Epithelial cell of prostate (primary cell): ENCODE results near the gene USP13.

Source experiments
- DNase-seq: peaks from one replicate; pipeline ENCODE4 v3.0.0-alpha.2; 2011; ENCODE audit warnings: low read depth, low spot score
- H3K27ac ChIP-seq: fragments of 450-650 bp; 2 replicates; pipeline ENCODE4 v1.5.1; 2017; ENCODE audit warnings: mild to moderate bottlenecking

The USP13 gene

GRCh38 chr3:179694731-179695130 lies 41.9 kb downstream of the USP13 start:
- no peak for DNase-seq
- no peak overlapping the region for H3K27ac ChIP-seq

DNA sequence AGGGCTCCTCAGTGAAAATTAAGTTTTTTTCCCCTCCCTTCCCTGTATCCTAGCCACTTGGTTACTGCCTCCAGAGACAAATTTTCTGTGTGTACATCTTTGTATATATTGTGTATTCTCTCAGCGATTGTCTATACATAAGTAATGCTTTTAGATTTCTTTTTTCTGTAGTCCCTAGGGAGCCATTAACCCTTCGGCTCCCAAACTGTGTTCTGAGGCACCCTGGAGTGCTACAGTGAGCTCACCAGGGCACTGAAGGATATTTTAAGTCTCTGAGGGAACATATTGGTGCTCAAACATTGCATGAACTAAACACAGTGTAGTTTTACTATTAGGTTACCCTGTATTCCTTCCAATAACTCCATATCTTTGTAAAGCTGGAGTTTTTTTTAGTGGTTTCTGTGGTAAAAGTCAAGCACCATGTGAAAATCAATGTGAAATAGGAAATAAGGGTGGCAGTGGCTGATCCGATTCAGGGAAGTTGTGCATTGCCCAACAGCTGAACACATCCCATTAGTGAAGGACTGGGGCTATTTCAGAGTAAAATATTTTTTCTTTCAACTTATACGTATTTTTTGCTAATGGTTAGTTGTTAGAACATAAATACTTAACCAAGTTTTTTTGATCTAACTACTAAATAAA lies 43.0 kb downstream of the USP13 start:
- no peak for DNase-seq

DNA sequence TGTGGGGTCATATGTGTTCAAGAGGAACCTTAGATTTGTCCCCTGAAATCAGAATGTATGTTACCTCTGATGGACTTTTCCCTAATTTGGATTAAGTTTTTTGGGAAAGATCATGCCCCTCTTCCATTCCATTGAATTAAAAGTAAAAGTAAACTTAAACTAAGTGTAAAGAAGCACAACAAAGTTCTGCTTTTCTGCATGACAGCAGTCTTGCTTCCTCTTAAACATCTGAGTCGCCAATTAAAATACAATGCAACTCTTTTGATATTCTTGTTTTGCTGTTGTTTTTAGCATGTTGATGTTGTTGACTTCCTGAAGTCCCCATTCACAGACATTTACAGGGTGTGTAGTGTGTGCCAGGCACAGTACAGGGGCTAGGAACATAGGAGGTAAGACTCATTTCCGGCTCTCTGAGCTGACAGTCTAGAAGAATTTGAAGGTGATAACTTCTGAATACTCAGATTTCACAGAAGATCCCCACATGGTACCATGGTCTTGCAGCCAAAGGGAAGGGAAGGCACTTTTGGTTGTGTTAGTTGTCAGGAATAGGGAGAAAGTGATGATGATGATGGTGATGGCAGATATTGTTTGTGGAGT lies 45.0 kb downstream of the USP13 start:
- no peak overlapping the region for H3K27ac ChIP-seq
- no peak for DNase-seq

More for the DNA sequence above, 43.0 kb downstream of the USP13 start:
- no peak overlapping the region for H3K27ac ChIP-seq

GRCh38 chr3:179700716-179701115 lies 47.9 kb downstream of the USP13 start:
- DNase-seq: no peak
- no peak overlapping the region for H3K27ac ChIP-seq

DNA sequence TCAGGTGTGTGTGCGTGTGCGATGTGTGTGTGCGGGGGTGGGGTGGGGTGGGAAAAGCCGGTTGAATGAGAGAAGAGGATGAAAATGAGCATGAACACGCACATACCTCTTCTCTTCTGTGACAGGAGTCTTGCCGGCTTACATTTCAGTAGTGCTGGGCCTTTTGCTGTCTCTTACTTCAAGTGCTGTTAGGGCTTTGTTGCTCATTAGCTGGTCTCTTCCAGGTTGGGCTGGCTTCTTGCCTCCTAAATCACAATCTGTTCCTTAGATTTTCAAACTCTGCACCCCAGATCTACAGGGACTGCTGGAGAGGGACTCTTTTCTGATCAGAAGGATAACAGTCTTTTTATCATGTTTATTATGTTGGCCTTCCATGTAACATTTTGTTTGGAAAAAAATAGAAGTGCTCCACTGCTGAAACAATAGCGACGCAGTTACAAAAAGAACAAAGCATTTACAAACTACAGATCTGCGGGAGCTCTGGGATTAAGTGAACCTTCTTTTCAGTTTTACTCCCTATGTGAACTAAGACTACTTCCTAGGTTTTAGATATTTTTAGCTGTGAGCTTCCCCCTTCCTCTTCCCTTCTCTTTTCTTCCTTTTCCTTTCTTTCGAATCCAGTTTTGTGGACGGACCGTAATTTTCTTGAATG lies 48.5 kb downstream of the USP13 start:
- DNase-seq: no peak
- no peak overlapping the region for H3K27ac ChIP-seq

DNA sequence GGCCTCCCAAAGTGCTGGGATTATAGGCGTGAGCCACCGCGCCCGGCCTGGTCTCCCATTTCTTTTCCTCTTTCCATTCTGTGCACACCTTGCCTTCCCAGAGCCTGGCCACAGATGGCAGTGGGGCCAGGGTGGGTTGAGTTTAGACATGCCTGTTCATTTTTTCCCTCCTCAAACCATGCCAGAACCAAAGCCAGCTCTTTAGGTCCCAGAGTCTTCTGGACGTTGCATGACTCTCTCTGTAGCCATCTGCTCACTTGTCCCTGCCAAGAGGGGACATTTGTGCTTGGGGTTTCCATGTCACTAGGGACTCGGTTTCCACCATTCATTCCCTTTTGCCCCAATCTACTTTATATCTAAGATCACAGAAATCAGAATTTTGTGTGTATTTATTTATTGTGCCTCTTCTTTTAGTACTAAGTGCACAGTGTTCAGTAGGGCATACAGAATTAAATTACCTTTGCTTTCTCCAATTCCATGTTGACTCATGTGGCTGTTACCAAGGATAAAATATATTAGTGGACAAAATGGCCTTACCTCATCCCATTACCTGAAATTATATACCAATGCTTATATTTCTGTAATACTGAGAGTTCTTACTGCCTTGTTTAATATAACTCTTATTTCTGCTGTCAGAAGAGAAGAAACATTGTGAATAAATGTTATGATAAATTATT lies 49.6 kb downstream of the USP13 start:
- DNase-seq: no peak
- no peak overlapping the region for H3K27ac ChIP-seq

- DNase-seq: no peak
- no peak overlapping the region for H3K27ac ChIP-seq
Observed at GRCh38 chr3:179703816-179704215, 51.0 kb downstream of the USP13 start.

GRCh38 chr3:179706233-179706632 lies 53.4 kb downstream of the USP13 start:
- no peak for DNase-seq
- no peak overlapping the region for H3K27ac ChIP-seq

DNA sequence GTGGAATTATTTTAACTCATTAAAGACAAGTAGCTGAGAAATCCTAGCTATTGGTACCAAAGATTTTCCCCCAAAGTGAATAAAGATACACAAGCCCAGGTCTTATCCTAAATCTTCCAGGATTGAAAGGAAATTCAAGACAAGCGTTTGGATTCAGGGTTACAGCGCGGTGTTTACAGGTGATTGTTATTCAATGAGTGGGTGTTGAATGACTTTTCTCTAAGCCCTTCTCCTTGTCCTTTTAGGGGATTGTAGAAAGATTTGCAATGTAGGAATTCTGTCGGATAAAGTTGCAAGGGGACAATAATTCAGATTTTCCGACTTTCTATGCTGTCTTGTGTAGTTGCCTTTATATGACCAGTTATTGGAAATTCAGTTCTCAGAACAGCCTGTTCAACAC lies 57.2 kb downstream of the USP13 start:
- DNase-seq: no peak
- H3K27ac ChIP-seq: no peak overlapping the region

GRCh38 chr3:179713643-179714090 lies 60.8 kb downstream of the USP13 start:
- no peak for DNase-seq
- H3K27ac ChIP-seq: no peak overlapping the region

DNA sequence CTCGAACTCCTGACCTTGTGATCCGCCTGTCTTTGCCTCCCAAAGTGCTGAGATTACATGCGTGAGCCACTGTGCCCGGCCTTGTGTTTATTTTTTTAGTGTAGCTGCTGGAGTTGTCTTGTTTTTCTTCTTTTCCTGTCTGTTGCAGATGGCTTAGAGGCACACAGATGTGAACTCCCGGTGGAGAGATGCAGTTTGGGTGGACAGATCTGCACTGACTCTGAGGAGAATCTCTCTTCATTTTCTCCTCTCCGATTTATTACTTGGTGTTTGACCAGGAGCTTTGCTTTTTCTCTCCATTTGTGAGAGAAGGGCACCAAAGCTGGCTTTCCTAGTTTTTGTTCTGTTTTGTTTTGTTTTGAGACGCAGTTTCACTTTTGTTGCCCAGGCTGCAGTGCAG lies 62.7 kb downstream of the USP13 start:
- no peak for DNase-seq
- no peak overlapping the region for H3K27ac ChIP-seq

GRCh38 chr3:179716226-179716625 lies 63.4 kb downstream of the USP13 start:
- no peak for DNase-seq
- no peak overlapping the region for H3K27ac ChIP-seq

- DNase-seq: no peak
- no peak overlapping the region for H3K27ac ChIP-seq
Observed at GRCh38 chr3:179716811-179717210, 64.0 kb downstream of the USP13 start.

DNA sequence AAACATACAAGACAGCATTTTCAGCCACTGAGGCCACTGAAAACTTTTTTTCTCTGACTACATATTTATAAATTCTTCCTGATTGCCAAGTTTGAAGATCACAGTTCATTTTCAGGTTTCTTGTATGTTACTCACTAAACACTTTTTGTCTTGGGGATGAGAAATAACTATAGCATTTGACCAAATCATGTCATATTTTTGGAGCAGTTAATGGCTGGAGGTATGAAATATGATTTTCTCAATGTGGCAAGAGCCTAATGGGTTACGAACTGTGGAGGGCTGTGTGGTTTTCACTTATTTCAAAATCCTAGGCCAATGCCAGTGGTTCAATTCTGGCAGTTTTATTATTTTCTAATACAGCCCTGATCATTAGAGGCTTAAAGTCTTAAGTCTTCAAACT lies 64.4 kb downstream of the USP13 start:
- DNase-seq: no peak
- H3K27ac ChIP-seq: no peak overlapping the region

- no peak for DNase-seq
Observed at GRCh38 chr3:179719048-179719734, 66.4 kb downstream of the USP13 start.

DNA sequence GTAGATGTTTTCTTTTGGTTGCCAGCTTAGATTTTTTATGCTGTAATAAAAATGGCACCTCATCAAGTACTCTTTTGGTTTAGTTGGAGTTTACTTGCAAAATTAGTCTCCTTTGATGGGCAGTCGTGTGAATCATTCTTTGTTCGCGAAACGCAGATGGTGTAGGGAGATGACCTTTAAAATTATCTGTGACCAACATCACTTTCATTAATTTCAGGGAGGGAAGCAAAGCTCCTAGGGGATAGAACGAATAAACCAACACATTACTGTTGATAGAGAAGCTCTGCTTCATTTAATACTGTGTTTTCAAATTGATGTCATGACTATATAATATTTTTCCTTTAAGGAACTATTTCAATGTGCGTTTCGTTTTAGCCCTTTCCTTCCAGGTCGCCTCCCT lies 67.4 kb downstream of the USP13 start:
- H3K27ac ChIP-seq: no peak overlapping the region

More at GRCh38 chr3:179719048-179719734, 66.4 kb downstream of the USP13 start:
- no peak overlapping the region for H3K27ac ChIP-seq

DNA sequence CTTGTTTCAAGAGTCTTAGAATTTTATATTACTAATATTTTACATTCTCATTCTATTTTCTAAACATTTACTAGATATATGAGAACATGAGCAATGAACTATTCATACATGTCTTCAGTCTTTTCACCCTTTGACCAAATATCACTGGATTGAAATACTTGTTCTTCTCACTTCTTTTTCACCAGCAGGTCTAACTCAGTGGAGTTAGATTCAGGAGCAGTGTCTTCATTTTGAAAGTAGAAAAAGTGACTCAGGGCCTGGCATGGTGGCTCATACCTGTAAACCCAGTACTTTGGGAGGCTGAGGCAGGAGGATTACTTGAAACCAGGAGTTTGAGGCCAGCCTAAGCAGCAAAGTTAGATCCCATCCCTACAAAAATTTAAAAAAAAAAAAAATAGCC lies 70.8 kb downstream of the USP13 start:
- H3K27ac ChIP-seq: no peak overlapping the region
- DNase-seq: no peak

More for the DNA sequence above, 67.4 kb downstream of the USP13 start:
- no peak for DNase-seq

- no peak overlapping the region for H3K27ac ChIP-seq
- no peak for DNase-seq
Observed at GRCh38 chr3:179726075-179726699, 73.3 kb downstream of the USP13 start.

GRCh38 chr3:179729086-179729485 lies 76.2 kb downstream of the USP13 start:
- no peak overlapping the region for H3K27ac ChIP-seq
- no peak for DNase-seq

GRCh38 chr3:179729981-179730380 lies 77.1 kb downstream of the USP13 start:
- no peak for DNase-seq
- no peak overlapping the region for H3K27ac ChIP-seq
